Measurements from ENCODE around the gene PDE4B.

PDE4B gene

GRCh38 chr1:66365635-66366034, 572.9 kb downstream of the PDE4B start:
- Histone ChIP-seq H3K36me3 (ENCODE audit: insufficient read depth, low read length) (peaks cover 93% of the 10 kb centered on the region), H3K4me2 (ENCODE audit: low read length) (no peak overlapping the region), H2AFZ (ENCODE audit: low read length) (no peak overlapping the region), H3K4me1 (ENCODE audit: insufficient read depth, low read length, severe bottlenecking) (peaks cover 5% of the 10 kb centered on the region), H3K79me2 (ENCODE audit: insufficient read depth, low read length) (no peaks in the 10 kb centered on the region), H3K9ac (ENCODE audit: low read length) (no peak overlapping the region), H3K27ac (ENCODE audit: low read depth, low read length, poor library complexity, severe bottlenecking) (no peak overlapping the region), H3K27me3 (ENCODE audit: insufficient read depth, low read length) (no peaks in the 10 kb centered on the region), H3K4me3 (ENCODE audit: low read depth, low read length, poor library complexity, severe bottlenecking) (no peak overlapping the region), H3K9me2 (ENCODE audit: low read depth, low read length) (no peaks in the 10 kb centered on the region), H3F3A (ENCODE audit: insufficient read depth, low read length) (peaks cover 4% of the 10 kb centered on the region; the same call in 1 of the 2 replicates), H4K20me1 (ENCODE audit: insufficient read depth, low read length) (no peaks in the 10 kb centered on the region), H3K9me3 (ENCODE audit: low read length) (no peaks in the 10 kb centered on the region)
- TF ChIP-seq CTCF (IDR thresholded peaks at IDR 0.05; ENCODE audit: low read length) (no peak), EZH2 (IDR thresholded peaks at IDR 0.05; ENCODE audit: borderline replicate concordance, low read length) (no peak)

- Histone ChIP-seq H3K36me3 (ENCODE audit: insufficient read depth, low read length) (peaks cover 95% of the 10 kb centered on the region), H3K27ac (ENCODE audit: low read depth, low read length, poor library complexity, severe bottlenecking) (no peak overlapping the region), H3K9ac (ENCODE audit: low read length) (no peak overlapping the region), H3K4me1 (ENCODE audit: insufficient read depth, low read length, severe bottlenecking) (peaks cover 12% of the 10 kb centered on the region), H3K4me2 (ENCODE audit: low read length) (no peak overlapping the region), H4K20me1 (ENCODE audit: insufficient read depth, low read length) (no peaks in the 10 kb centered on the region), H3K27me3 (ENCODE audit: insufficient read depth, low read length) (no peaks in the 10 kb centered on the region), H2AFZ (ENCODE audit: low read length) (no peak overlapping the region), H3K9me3 (ENCODE audit: low read length) (no peaks in the 10 kb centered on the region), H3K9me2 (ENCODE audit: low read depth, low read length) (no peaks in the 10 kb centered on the region), H3K79me2 (ENCODE audit: insufficient read depth, low read length) (no peaks in the 10 kb centered on the region), H3F3A (ENCODE audit: insufficient read depth, low read length) (peaks cover 4% of the 10 kb centered on the region; the same call in 1 of the 2 replicates), H3K4me3 (ENCODE audit: low read depth, low read length, poor library complexity, severe bottlenecking) (no peak overlapping the region)
- TF ChIP-seq CTCF (IDR thresholded peaks at IDR 0.05; ENCODE audit: low read length) (no peak), EZH2 (IDR thresholded peaks at IDR 0.05; ENCODE audit: borderline replicate concordance, low read length) (no peak)
Observed at GRCh38 chr1:66366634-66367033, 573.9 kb downstream of the PDE4B start.

GRCh38 chr1:66367369-66367768, 574.7 kb downstream of the PDE4B start:
- Histone ChIP-seq H3K27ac (ENCODE audit: low read depth, low read length, poor library complexity, severe bottlenecking) (no peak overlapping the region), H3K79me2 (ENCODE audit: insufficient read depth, low read length) (no peaks in the 10 kb centered on the region), H3K9ac (ENCODE audit: low read length) (no peak overlapping the region), H3K4me2 (ENCODE audit: low read length) (no peak overlapping the region), H3K4me3 (ENCODE audit: low read depth, low read length, poor library complexity, severe bottlenecking) (no peak overlapping the region), H3K27me3 (ENCODE audit: insufficient read depth, low read length) (no peaks in the 10 kb centered on the region), H3K4me1 (ENCODE audit: insufficient read depth, low read length, severe bottlenecking) (peaks cover 20% of the 10 kb centered on the region), H3K9me2 (ENCODE audit: low read depth, low read length) (no peaks in the 10 kb centered on the region), H3F3A (ENCODE audit: insufficient read depth, low read length) (peaks cover 4% of the 10 kb centered on the region; the same call in 1 of the 2 replicates), H2AFZ (ENCODE audit: low read length) (no peak overlapping the region), H3K36me3 (ENCODE audit: insufficient read depth, low read length) (peaks cover 95% of the 10 kb centered on the region), H3K9me3 (ENCODE audit: low read length) (no peaks in the 10 kb centered on the region), H4K20me1 (ENCODE audit: insufficient read depth, low read length) (no peaks in the 10 kb centered on the region)
- TF ChIP-seq EZH2 (IDR thresholded peaks at IDR 0.05; ENCODE audit: borderline replicate concordance, low read length), result no peak
- TF ChIP-seq CTCF (IDR thresholded peaks at IDR 0.05; ENCODE audit: low read length), result no peak
